ENCODE data around the gene KCNJ10. TPM values are rescaled to one million over a fixed set of nuclear protein-coding genes. Genes with fewer than 3 reads are reported as not detected.

KCNJ10 gene
- polyA plus RNA-seq, 1 donor (not counting 4 experiments of a cell fraction or from before 2014, with no cell fraction given), result not detected

- Histone ChIP-seq H3K27me3 (ENCODE audit: control insufficient read depth, extremely low read depth, insufficient read depth, low read length) (peaks cover 37% of the 10 kb centered on the region), H4K20me1 (ENCODE audit: control insufficient read depth, extremely low read depth, insufficient read depth, low read length) (no peaks in the 10 kb centered on the region), H3K9me1 (ENCODE audit: control insufficient read depth, extremely low read depth, insufficient read depth, low read length) (no peaks in the 10 kb centered on the region), H3K79me2 (ENCODE audit: control insufficient read depth, insufficient read depth, low read length) (no peaks in the 10 kb centered on the region), H3K36me3 (ENCODE audit: control insufficient read depth in 2 of 2, extremely low read depth in 1 of 2, insufficient read depth in 2 of 2, low read length in 2 of 2) (no peaks in the 10 kb centered on the region), H3K4me3 (ENCODE audit: control insufficient read depth in 2 of 3, extremely low read depth in 1 of 3, insufficient read depth in 2 of 3, low read depth in 1 of 3, low read length in 3 of 3) (peak overlapping the region in 1 of 3 experiments; percentile 16), H3K9me3 (ENCODE audit: control insufficient read depth, low read depth, low read length) (no peaks in the 10 kb centered on the region), H2AFZ (ENCODE audit: control insufficient read depth, low read length) (peak overlapping the region; percentile 91), H3K4me2 (ENCODE audit: control insufficient read depth, extremely low read depth, insufficient read depth, low read depth, low read length) (peak overlapping the region; percentile 74), H3K27ac (ENCODE audit: control insufficient read depth, insufficient read depth, low read length) (no peak overlapping the region), H3K4me1 (ENCODE audit: control insufficient read depth, extremely low read depth, insufficient read depth, low read length) (peaks cover 5% of the 10 kb centered on the region), H3K9ac (ENCODE audit: control insufficient read depth, extremely low read depth, insufficient read depth, low read length) (no peak overlapping the region)
- peak; percentile 55 for DNase-seq (ENCODE audit: low read depth, low spot score)
- TF ChIP-seq EZH2 (IDR thresholded peaks at IDR 0.05; ENCODE audit: low read length) (no peak), CTCF (optimal IDR thresholded peaks at IDR 0.05 in 1 of 3, IDR thresholded peaks at IDR 0.05 in 1 of 3, conservative IDR thresholded peaks at IDR 0.05 in 1 of 3; ENCODE audit: extremely low read depth in 1 of 3, insufficient read depth in 2 of 3, low read length in 3 of 3) (peak; percentile 73 to 97 (median 93))
- peak; percentile 57 for FAIRE-seq
- dilution Hi-C loops (cut with MboI; ENCODE audit: extremely low pct_ligation_motif_present, low sequenced_read_pairs), result no loop called here
These were observed 14.2 kb upstream of the KCNJ10 start for GRCh38 chr1:160083968-160084770.

- Histone ChIP-seq H3K36me3 (ENCODE audit: control insufficient read depth in 2 of 2, extremely low read depth in 1 of 2, insufficient read depth in 2 of 2, low read length in 2 of 2) (no peaks in the 10 kb centered on the region), H3K4me3 (ENCODE audit: control insufficient read depth in 2 of 3, extremely low read depth in 1 of 3, insufficient read depth in 2 of 3, low read depth in 1 of 3, low read length in 3 of 3) (no peak overlapping the region), H4K20me1 (ENCODE audit: control insufficient read depth, extremely low read depth, insufficient read depth, low read length) (no peaks in the 10 kb centered on the region), H3K4me1 (ENCODE audit: control insufficient read depth, extremely low read depth, insufficient read depth, low read length) (peaks cover 5% of the 10 kb centered on the region), H3K79me2 (ENCODE audit: control insufficient read depth, insufficient read depth, low read length) (no peaks in the 10 kb centered on the region), H2AFZ (ENCODE audit: control insufficient read depth, low read length) (no peak overlapping the region), H3K27ac (ENCODE audit: control insufficient read depth, insufficient read depth, low read length) (no peak overlapping the region), H3K9me3 (ENCODE audit: control insufficient read depth, low read depth, low read length) (no peaks in the 10 kb centered on the region), H3K27me3 (ENCODE audit: control insufficient read depth, extremely low read depth, insufficient read depth, low read length) (peaks cover 37% of the 10 kb centered on the region), H3K9ac (ENCODE audit: control insufficient read depth, extremely low read depth, insufficient read depth, low read length) (no peak overlapping the region), H3K9me1 (ENCODE audit: control insufficient read depth, extremely low read depth, insufficient read depth, low read length) (no peaks in the 10 kb centered on the region), H3K4me2 (ENCODE audit: control insufficient read depth, extremely low read depth, insufficient read depth, low read depth, low read length) (no peak overlapping the region)
- DNase-seq (ENCODE audit: low read depth, low spot score) (no peak), FAIRE-seq (no peak)
- dilution Hi-C loops (cut with MboI; ENCODE audit: extremely low pct_ligation_motif_present, low sequenced_read_pairs), result no loop called here
- TF ChIP-seq EZH2 (IDR thresholded peaks at IDR 0.05; ENCODE audit: low read length), result no peak
- TF ChIP-seq CTCF (optimal IDR thresholded peaks at IDR 0.05 in 1 of 3, IDR thresholded peaks at IDR 0.05 in 1 of 3, conservative IDR thresholded peaks at IDR 0.05 in 1 of 3; ENCODE audit: extremely low read depth in 1 of 3, insufficient read depth in 2 of 3, low read length in 3 of 3), result no peak
These were observed 13.0 kb upstream of the KCNJ10 start for GRCh38 chr1:160082926-160083325.

All from keratinocyte (primary cell).